Panc1 (cell line): ENCODE measurements around the gene COA6. TPM values are rescaled to one million over a fixed set of nuclear protein-coding genes. Genes with fewer than 3 reads are reported as not detected.
"Not testable (repeated sequence)": the region's sequence is repeated elsewhere in the genome, so short reads cannot be mapped to it uniquely, and the experiment has no call there.

ENCODE experiments used
- ATAC-seq: fragments of 200-7000 bp; cut with Tn5 transposase; 2 replicates; pipeline ENCODE4 v1.9.1; 2020; ENCODE audit warnings: mild to moderate bottlenecking, moderate library complexity
- BruUV-seq: library from RNA; stranded (reverse); fragments of 400-500 nt; replicated peaks from 2 replicates; lab custom pipeline; 2021; lab: Mats Ljungman, UMichigan
- CTCF ChIA-PET: fragments of 300-600 bp; sonication (Branson Sonifier 250); formaldehyde crosslinking; loops from one replicate; lab custom pipeline; 2022; ENCODE audit warnings: antibody characterized with exemption; lab: Charles Lee
- POLR2A ChIA-PET: fragments of 300-600 bp; sonication (Branson Sonifier 250); formaldehyde crosslinking; loops from one replicate; lab custom pipeline; 2022; ENCODE audit warnings: antibody characterized with exemption; lab: Charles Lee
- DNase-seq: peaks from one replicate; pipeline ENCODE4 v3.0.0-alpha.2; 2010; ENCODE audit warnings: low read depth, low spot score
- H3K27ac ChIP-seq: 2 replicates; pipeline ENCODE4 v1.5.1; 2011; ENCODE audit warnings: mild to moderate bottlenecking, low read length, inconsistent platforms
- H3K27me3 ChIP-seq: fragments of 200-500 bp; sonication (Bioruptor generic); 2 replicates; pipeline ENCODE4 v1.6.0; 2014; ENCODE audit warnings: low read length, inconsistent platforms; ENCODE audit not compliant: control insufficient read depth, insufficient read depth
- H3K36me3 ChIP-seq: fragments of 200-500 bp; sonication (Bioruptor generic); 2 replicates; pipeline ENCODE4 v1.5.1; 2014; ENCODE audit warnings: inconsistent platforms, mild to moderate bottlenecking, low read length, moderate library complexity; ENCODE audit not compliant: control insufficient read depth, insufficient read depth
- H3K4me1 ChIP-seq: 2 replicates; pipeline ENCODE4 v1.5.1; 2011; ENCODE audit warnings: inconsistent platforms, mild to moderate bottlenecking, low read length, moderate library complexity; ENCODE audit not compliant: control insufficient read depth, insufficient read depth
- H3K4me3 ChIP-seq, 2 experiments: 2 replicates each; pipeline ENCODE4 v1.5.1; 2011 to 2012; ENCODE audit warnings: low read depth in 2 of 2, low read length in 2 of 2, mild to moderate bottlenecking in 2 of 2, inconsistent platforms in 1 of 2, moderate library complexity in 1 of 2
- H3K9me3 ChIP-seq: fragments of 200-500 bp; sonication (Bioruptor generic); 2 replicates; pipeline ENCODE4 v1.5.1; 2014; ENCODE audit warnings: low read depth, mild to moderate bottlenecking, inconsistent platforms, low read length, moderate library complexity; ENCODE audit not compliant: control insufficient read depth, insufficient read depth
- POLR2AphosphoS5 ChIP-seq: IDR thresholded peaks from 2 replicates; pipeline ENCODE4 v1.6.1; 2012; ENCODE audit warnings: mild to moderate bottlenecking, low read depth, low read length, moderate library complexity
- REST ChIP-seq, 2 experiments: IDR thresholded peaks; 2 replicates each; pipeline ENCODE4 v1.6.1; 2011 to 2012; ENCODE audit warnings: low read depth in 2 of 2, control low read depth in 1 of 2, low read length in 1 of 2, mild to moderate bottlenecking in 1 of 2, moderate library complexity in 1 of 2; ENCODE audit not compliant: insufficient read depth in 1 of 2
- SIN3A ChIP-seq: IDR thresholded peaks from 2 replicates; pipeline ENCODE4 v1.6.1; 2012; ENCODE audit warnings: low read depth, mild to moderate bottlenecking, low read length, moderate library complexity, borderline replicate concordance; ENCODE audit not compliant: insufficient read depth
- TCF7L2 ChIP-seq: IDR thresholded peaks from 2 replicates; pipeline ENCODE4 v1.6.1; 2011; ENCODE audit warnings: mild to moderate bottlenecking, low read depth, low read length, inconsistent platforms
- in situ Hi-C: cut with HindIII; loops from 2 replicates; pipeline ENCODE4 v1.10.0; 2016; ENCODE audit warnings: low sequenced_read_pairs, low pct_unique_long_range_greater_than_20kb
- intact Hi-C: fragments of 100-400 bp; cut with micrococcal nuclease; formaldehyde crosslinking; loops from one replicate; pipeline ENCODE4 v1.10.0; 2022; ENCODE audit not compliant: unreplicated experiment
- total RNA-seq: library from RNA; stranded (reverse); gene quantifications from one replicate; pipeline ENCODE4 v1.2.1, GENCODE V29; 2021; ENCODE audit not compliant: unreplicated experiment
- TF ChIP-seq, protein P1 (sequence below): fragments of 450-650 bp; IDR thresholded peaks from 2 replicates; pipeline ENCODE4 v1.5.1; 2017; ENCODE audit warnings: mild to moderate bottlenecking

The COA6 gene
- total RNA-seq, 1 experiment from 2014 or later, result 50.1 TPM

DNA sequence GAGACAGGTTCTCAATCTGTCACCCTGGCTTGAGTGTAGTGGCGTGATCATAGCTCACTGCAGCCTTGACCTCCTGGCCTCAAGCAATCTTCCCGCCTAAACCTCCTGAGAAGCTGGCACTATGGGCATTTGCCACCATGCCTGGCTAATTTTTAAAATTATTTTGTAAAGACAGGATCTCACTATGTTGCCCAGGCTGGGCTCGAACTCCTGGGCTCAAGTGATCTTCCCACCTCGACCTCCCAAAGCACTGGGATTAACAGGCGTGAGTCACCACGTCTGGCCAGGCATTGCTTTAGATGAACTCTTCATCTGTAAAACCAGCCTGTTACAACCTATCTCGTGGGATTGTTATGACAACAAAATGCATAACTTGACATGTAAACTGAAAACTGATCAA lies 2.4 kb downstream of the COA6 start:
- Histone ChIP-seq H3K4me3 (no peak overlapping the region), H3K36me3 (peaks cover 19% of the 10 kb centered on the region), H3K4me1 (peaks cover 7% of the 10 kb centered on the region), H3K27me3 (no peaks in the 10 kb centered on the region), H3K9me3 (no peaks in the 10 kb centered on the region), H3K27ac (no peak overlapping the region)
- BruUV-seq, result no TSS peak
- DNase-seq, result no peak
- intact Hi-C loops, result no loop called here
- no peak for ATAC-seq
- POLR2A ChIA-PET, result no interaction called here
- CTCF ChIA-PET, result no interaction called here
- in situ Hi-C loops, result no loop called here
- TF ChIP-seq, protein P1, sequence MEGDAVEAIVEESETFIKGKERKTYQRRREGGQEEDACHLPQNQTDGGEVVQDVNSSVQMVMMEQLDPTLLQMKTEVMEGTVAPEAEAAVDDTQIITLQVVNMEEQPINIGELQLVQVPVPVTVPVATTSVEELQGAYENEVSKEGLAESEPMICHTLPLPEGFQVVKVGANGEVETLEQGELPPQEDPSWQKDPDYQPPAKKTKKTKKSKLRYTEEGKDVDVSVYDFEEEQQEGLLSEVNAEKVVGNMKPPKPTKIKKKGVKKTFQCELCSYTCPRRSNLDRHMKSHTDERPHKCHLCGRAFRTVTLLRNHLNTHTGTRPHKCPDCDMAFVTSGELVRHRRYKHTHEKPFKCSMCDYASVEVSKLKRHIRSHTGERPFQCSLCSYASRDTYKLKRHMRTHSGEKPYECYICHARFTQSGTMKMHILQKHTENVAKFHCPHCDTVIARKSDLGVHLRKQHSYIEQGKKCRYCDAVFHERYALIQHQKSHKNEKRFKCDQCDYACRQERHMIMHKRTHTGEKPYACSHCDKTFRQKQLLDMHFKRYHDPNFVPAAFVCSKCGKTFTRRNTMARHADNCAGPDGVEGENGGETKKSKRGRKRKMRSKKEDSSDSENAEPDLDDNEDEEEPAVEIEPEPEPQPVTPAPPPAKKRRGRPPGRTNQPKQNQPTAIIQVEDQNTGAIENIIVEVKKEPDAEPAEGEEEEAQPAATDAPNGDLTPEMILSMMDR, result no peak
- TF ChIP-seq SIN3A, result no peak
- TF ChIP-seq REST (IDR thresholded peaks at IDR 0.05; ENCODE audit: insufficient read depth in 1 of 2, low read depth in 2 of 2, low read length in 1 of 2), result no peak
- no peak for TF ChIP-seq TCF7L2
- TF ChIP-seq POLR2AphosphoS5, result no peak

GRCh38 chr1:234379591-234380109 lies 6.4 kb downstream of the COA6 start:
- DNase-seq, in situ Hi-C loops, H3K27me3 ChIP-seq, BruUV-seq, intact Hi-C loops, H3K4me3 ChIP-seq, CTCF ChIA-PET, POLR2A ChIA-PET, H3K27ac ChIP-seq, H3K9me3 ChIP-seq, ATAC-seq, H3K4me1 ChIP-seq: not testable (repeated sequence)
- peaks cover 25% of the 10 kb centered on the region for H3K36me3 ChIP-seq

GRCh38 chr1:234381699-234382555 lies 8.7 kb downstream of the COA6 start:
- H3K27me3 ChIP-seq, result no peaks in the 10 kb centered on the region
- intact Hi-C loops, result no loop called here
- no peak for ATAC-seq

More at GRCh38 chr1:234381699-234382555, 8.7 kb downstream of the COA6 start:
- ChIA-PET CTCF (no interaction called here), POLR2A (no interaction called here)
- DNase-seq, result no peak
- Histone ChIP-seq H3K4me1 (no peaks in the 10 kb centered on the region), H3K36me3 (peaks cover 27% of the 10 kb centered on the region), H3K9me3 (no peaks in the 10 kb centered on the region), H3K27ac (no peak overlapping the region), H3K4me3 (no peak overlapping the region)
- in situ Hi-C loops, result no loop called here
- no TSS peak for BruUV-seq
- TF ChIP-seq SIN3A (no peak), TCF7L2 (no peak), POLR2AphosphoS5 (no peak), REST (IDR thresholded peaks at IDR 0.05; ENCODE audit: insufficient read depth in 1 of 2, low read depth in 2 of 2, low read length in 1 of 2) (no peak)
- TF ChIP-seq, protein P1, result no peak
